OCI-LY3 (cell line): ENCODE data around the gene BACH1.

Experiments
- H2AFZ ChIP-seq: fragments of 200-600, 300-600 bp; shearing (Covaris generic); 2 replicates; pipeline ENCODE4 v1.6.0; 2014; ENCODE audit warnings: antibody characterized with exemption, low read depth, low read length
- H3K27ac ChIP-seq: fragments of 200-600, 300-600 bp; sonication (generic); 2 replicates; pipeline ENCODE4 v1.5.1; 2014; ENCODE audit warnings: mild to moderate bottlenecking, low read length, moderate library complexity, mixed read lengths
- H3K27me3 ChIP-seq: fragments of 200-600, 300-600 bp; sonication (generic); 2 replicates; pipeline ENCODE4 v1.6.1; 2014; ENCODE audit warnings: low read depth, low read length, mixed read lengths
- H3K36me3 ChIP-seq: fragments of 200-600, 300-600 bp; sonication (generic); replicated peaks from 2 replicates; pipeline ENCODE3; 2014; ENCODE audit warnings: low read depth, low read length, mixed read lengths
- H3K4me1 ChIP-seq: fragments of 300-600, 200-600 bp; sonication (generic); 2 replicates; pipeline ENCODE4 v1.6.1; 2014; ENCODE audit warnings: low read length, mixed read lengths
- H3K4me2 ChIP-seq: fragments of 200-600, 300-600 bp; sonication (generic); 2 replicates; pipeline ENCODE4 v1.6.1; 2014; ENCODE audit warnings: low read length, mixed read lengths
- H3K4me3 ChIP-seq: fragments of 300-600, 200-600 bp; sonication (generic); 2 replicates; pipeline ENCODE4 v1.5.1; 2014; ENCODE audit warnings: antibody characterized with exemption, mild to moderate bottlenecking, low read length, moderate library complexity
- H3K79me2 ChIP-seq: fragments of 300-600, 200-600 bp; shearing (Covaris generic); 2 replicates; pipeline ENCODE4 v1.6.1; 2014; ENCODE audit warnings: mild to moderate bottlenecking, low read length, mixed read lengths
- H3K9ac ChIP-seq: fragments of 300-600, 200-600 bp; shearing (Covaris generic); 2 replicates; pipeline ENCODE4 v1.6.0; 2014; ENCODE audit warnings: mild to moderate bottlenecking, low read length, moderate library complexity
- H3K9me3 ChIP-seq: fragments of 200-600, 300-600 bp; shearing (Covaris generic); 2 replicates; pipeline ENCODE4 v1.6.1; 2014; ENCODE audit warnings: low read length, mixed read lengths; ENCODE audit not compliant: insufficient read depth
- H4K20me1 ChIP-seq: fragments of 200-600, 300-600 bp; sonication (generic); 2 replicates; pipeline ENCODE4 v1.6.1; 2016; ENCODE audit warnings: low read length, mixed read lengths; ENCODE audit not compliant: insufficient read depth
- CTCF ChIP-seq: fragments of 200-600, 300-600 bp; sonication (generic); IDR thresholded peaks from 2 replicates; pipeline ENCODE4 v1.5.1; 2014; ENCODE audit warnings: antibody characterized with exemption, low read length, low read depth
- EZH2phosphoT487 ChIP-seq: fragments of 200-600 bp; shearing (Covaris generic); IDR thresholded peaks from 2 replicates; pipeline ENCODE4 v1.6.1; 2018; ENCODE audit warnings: antibody characterized with exemption, mixed run types, low read depth

The BACH1 gene

DNA sequence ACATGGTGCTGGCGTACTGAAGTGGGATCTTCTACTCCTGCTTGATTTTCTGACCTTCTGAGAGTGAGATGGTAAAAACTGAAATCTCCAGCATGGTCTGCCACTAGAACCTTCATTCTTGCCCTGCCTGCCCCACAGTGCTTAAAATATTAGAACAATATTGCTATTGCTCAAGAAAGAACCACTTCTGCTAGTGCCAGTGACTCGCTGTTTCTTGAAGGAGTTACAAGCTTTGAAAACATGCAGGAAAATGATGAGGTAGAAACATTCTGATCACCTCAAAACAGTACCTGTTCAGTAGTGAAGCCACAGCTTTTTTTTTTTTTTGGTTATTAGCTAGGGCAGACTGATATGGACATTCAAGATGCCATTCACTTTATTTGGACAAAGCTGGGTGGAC lies 95.3 kb downstream of the BACH1 start:
- peaks cover 4% of the 10 kb centered on the region; the same call in 1 of the 2 replicates for H3K4me1 ChIP-seq
- H3K36me3 ChIP-seq: peaks cover 22% of the 10 kb centered on the region
- TF ChIP-seq EZH2phosphoT487 (no peak), CTCF (no peak)
- H3K4me3 ChIP-seq: no peak overlapping the region
- H4K20me1 ChIP-seq: no peaks in the 10 kb centered on the region
- no peak overlapping the region for H3K27ac ChIP-seq
- H3K27me3 ChIP-seq: no peaks in the 10 kb centered on the region
- H3K4me2 ChIP-seq: no peak overlapping the region
- H3K79me2 ChIP-seq: no peaks in the 10 kb centered on the region
- no peaks in the 10 kb centered on the region for H3K9me3 ChIP-seq
- H2AFZ ChIP-seq: no peak overlapping the region
- H3K9ac ChIP-seq: no peak overlapping the region
